Muscle of leg (tissue), 11 donors: ENCODE measurements around the gene GNG7. TPM values are rescaled to one million over a fixed set of nuclear protein-coding genes. Genes with fewer than 3 reads are reported as not detected.
"Not testable (repeated sequence)": the region's sequence is repeated elsewhere in the genome, so short reads cannot be mapped to it uniquely, and the experiment has no call there.

Experiments used
- DNase-seq: peaks from one replicate; pipeline ENCODE4 v3.0.0; 2013
- H3K27ac ChIP-seq: one replicate; pipeline ENCODE4 v1.5.1; 2013; ENCODE audit warnings: mild to moderate bottlenecking, low read length, control low read depth
- H3K27me3 ChIP-seq: one replicate; pipeline ENCODE4 v1.6.1; 2013; ENCODE audit warnings: low read length; ENCODE audit not compliant: control insufficient read depth, insufficient read depth
- H3K36me3 ChIP-seq: one replicate; pipeline ENCODE4 v1.6.1; 2013; ENCODE audit warnings: low read length; ENCODE audit not compliant: control insufficient read depth, insufficient read depth
- H3K4me1 ChIP-seq: one replicate; pipeline ENCODE4 v1.6.1; 2013; ENCODE audit warnings: low read length; ENCODE audit not compliant: control insufficient read depth, insufficient read depth
- H3K4me3 ChIP-seq: one replicate; pipeline ENCODE4 v1.5.1; 2013; ENCODE audit warnings: low read length, control low read depth
- H3K9me3 ChIP-seq: replicated peaks from 2 replicates; pipeline ENCODE4 v1.6.1; 2013; ENCODE audit warnings: low read depth, low read length; ENCODE audit not compliant: control insufficient read depth
- WGBS: methylation state at CpG from one replicate; pipeline ENCODE4 v1.1.5; 2013; ENCODE audit warnings: missing lambda C conversion rate; ENCODE audit not compliant: insufficient coverage; 5-methylcytosine and 5-hydroxymethylcytosine counted together
- polyA plus RNA-seq, 8 donors: library from polyadenylated mRNA; unstranded; fragments of 120-200 nt; gene quantifications; one replicate each; pipeline versions ENCODE4 v1.2.1 to v1.2.3, GENCODE V29; 2013; ENCODE audit warnings: inconsistent platforms in 1 of 8, low replicate concordance in 1 of 8; ENCODE audit not compliant: insufficient read length in 8 of 8, insufficient read depth in 1 of 8
- total RNA-seq: library from RNA; stranded (reverse); fragments of 120-200 nt; gene quantifications from one replicate; pipeline ENCODE4 v1.2.4, GENCODE V29; 2013

GNG7 gene
- total and polyA plus RNA-seq, 9 donors, result 0.58 to 3.1 (median 2.7) TPM

DNA sequence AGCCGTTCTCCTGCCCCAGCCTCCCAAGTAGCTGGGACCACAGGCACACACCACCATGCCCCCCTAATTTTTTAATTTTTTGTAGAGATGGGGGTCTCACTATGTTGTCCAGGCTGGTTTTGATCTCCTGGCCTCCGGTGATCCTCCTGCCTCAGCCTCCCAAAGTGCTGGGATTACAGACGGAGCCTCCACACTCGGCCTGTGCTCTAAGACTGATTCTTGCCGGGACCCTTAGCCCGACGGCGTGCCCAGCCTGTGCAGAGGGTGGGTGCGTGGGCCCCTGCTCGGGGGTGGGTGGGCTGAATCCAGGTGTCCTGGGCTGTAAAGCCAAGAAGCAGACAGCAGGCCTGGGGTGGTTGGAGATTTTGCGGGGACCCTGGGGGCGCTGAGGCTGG lies 162.2 kb downstream of the GNG7 start:
- Histone ChIP-seq H3K4me3 (no peak overlapping the region), H3K9me3 (no peaks in the 10 kb centered on the region), H3K27ac (peak overlapping the region; percentile 87), H3K27me3 (no peaks in the 10 kb centered on the region), H3K4me1 (peaks cover 43% of the 10 kb centered on the region), H3K36me3 (no peaks in the 10 kb centered on the region)
- WGBS, result 48% methylated on average over 10 of the region's 12 CpGs
- DNase-seq, result no peak

DNA sequence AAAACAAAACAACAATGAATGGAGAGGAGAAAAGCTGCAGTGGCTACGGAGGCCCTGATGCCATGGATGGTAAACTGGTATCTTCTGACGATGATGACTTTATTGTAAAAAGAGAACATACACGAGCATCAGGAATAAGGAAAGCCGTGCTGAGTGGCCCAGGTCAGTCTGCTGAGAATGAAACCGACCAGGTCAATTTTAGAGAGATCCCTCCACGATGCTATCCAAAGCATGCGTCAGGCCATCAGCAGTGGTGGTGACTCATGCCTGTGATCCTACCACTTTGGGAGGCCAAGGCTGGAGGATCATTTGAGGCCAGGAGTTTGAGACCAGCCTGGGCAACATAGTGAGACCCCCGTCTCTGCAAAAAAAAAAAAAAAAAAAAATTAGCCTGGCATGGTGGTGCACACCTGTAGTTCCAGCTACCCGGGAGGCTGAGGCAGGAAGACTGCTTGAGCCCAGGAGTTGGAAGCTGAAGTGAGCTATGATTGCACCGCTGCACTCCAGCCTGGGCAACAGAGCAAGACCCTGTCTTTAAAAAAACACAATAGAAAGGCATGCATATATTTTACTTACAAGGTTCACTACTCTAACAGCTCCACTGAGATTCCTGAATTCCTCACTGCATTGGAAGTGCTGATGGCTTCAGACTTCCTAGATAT lies 164.3 kb downstream of the GNG7 start:
- Histone ChIP-seq H3K4me3 (no peak overlapping the region), H3K36me3 (no peaks in the 10 kb centered on the region), H3K27ac (no peak overlapping the region), H3K27me3 (no peaks in the 10 kb centered on the region), H3K4me1 (peaks cover 29% of the 10 kb centered on the region), H3K9me3 (peaks cover 10% of the 10 kb centered on the region)
- 90% methylated on average over 7 of the region's 10 CpGs for WGBS
- no peak for DNase-seq

DNA sequence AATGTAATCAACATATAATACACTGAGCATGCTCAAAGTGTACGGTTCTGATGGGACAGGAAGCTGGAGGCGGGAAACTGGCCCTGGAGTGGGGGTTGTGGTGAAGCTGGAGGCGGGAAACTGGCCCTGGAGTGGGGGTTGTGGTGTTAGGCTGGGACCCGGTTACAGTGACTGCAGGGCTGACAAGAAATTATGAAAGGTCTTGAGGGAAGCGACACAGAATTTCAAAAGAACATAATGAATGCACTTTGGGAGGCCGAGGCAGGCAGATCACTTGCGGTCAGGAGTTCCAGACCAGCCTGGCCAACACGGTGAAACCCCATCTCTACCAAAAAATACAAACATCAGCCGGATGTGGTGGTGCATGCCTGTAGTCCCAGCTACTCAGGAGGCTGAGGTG lies 164.9 kb downstream of the GNG7 start:
- not testable (repeated sequence) for H3K27ac ChIP-seq, H3K4me3 ChIP-seq, DNase-seq, H3K27me3 ChIP-seq, H3K36me3 ChIP-seq
- H3K4me1 ChIP-seq, result peaks cover 23% of the 10 kb centered on the region
- 87% methylated on average over 3 of the region's 9 CpGs for WGBS
- peaks cover 11% of the 10 kb centered on the region for H3K9me3 ChIP-seq

DNA sequence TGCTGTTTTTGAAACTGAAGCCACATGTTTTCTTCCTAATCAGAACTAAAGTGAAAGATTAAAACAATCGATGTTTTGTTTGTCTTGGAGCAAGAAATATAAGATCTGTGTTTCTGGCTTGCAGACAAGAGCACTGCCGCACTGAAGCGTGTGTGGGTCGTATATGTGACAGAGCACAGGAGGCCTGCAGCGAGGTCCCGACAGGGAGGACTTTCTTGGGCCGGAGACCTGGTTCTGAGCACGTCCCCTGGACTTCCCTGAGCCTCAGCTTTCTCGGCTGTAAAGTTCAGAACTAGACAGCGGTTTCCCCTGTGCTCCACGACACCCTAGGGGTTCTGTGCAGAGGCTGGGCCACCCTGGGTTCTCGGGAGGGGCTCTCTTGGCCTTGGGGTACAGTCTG lies 166.0 kb downstream of the GNG7 start:
- no peak overlapping the region for H3K4me3 ChIP-seq
- peaks cover 14% of the 10 kb centered on the region for H3K4me1 ChIP-seq
- DNase-seq, result no peak
- 82% methylated on average over 6 of the region's 12 CpGs for WGBS
- no peaks in the 10 kb centered on the region for H3K36me3 ChIP-seq
- peaks cover 13% of the 10 kb centered on the region for H3K9me3 ChIP-seq
- H3K27ac ChIP-seq, result no peak overlapping the region
- no peaks in the 10 kb centered on the region for H3K27me3 ChIP-seq

DNA sequence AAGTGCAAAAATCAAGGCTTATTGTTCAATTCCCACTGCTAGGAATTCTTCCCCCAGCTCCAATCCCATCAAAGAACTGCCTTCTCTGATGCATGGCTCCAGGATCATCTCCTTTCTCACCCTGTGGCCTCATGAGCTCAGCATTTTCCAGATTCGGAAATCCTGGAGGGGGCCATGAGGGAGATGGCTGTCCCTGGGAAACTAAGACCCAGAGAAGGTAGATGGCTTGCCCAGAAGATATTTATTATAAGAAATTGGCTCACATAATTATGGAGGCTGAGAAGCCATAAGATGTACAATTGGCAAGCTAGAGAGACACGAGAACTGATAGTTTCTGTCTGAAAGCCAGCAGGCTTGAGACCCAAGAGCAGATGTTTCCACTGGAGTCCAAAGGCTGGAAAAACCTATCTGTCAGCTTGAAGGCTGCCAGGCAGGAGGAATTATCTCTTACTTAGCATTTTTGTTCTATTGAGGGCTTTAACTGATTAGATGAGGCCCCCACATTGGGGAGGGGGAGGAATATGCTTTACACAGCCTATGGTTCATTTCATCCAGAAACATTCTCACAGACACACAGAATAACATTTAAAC lies 168.0 kb downstream of the GNG7 start:
- no peaks in the 10 kb centered on the region for H3K36me3 ChIP-seq
- peaks cover 13% of the 10 kb centered on the region for H3K9me3 ChIP-seq
- H3K4me1 ChIP-seq, result no peaks in the 10 kb centered on the region
- DNase-seq, result peak; percentile 54
- H3K27ac ChIP-seq, result no peak overlapping the region
- no peaks in the 10 kb centered on the region for H3K27me3 ChIP-seq
- no peak overlapping the region for H3K4me3 ChIP-seq
- WGBS, result 0% methylated on average over 1 of the region's 2 CpGs

DNA sequence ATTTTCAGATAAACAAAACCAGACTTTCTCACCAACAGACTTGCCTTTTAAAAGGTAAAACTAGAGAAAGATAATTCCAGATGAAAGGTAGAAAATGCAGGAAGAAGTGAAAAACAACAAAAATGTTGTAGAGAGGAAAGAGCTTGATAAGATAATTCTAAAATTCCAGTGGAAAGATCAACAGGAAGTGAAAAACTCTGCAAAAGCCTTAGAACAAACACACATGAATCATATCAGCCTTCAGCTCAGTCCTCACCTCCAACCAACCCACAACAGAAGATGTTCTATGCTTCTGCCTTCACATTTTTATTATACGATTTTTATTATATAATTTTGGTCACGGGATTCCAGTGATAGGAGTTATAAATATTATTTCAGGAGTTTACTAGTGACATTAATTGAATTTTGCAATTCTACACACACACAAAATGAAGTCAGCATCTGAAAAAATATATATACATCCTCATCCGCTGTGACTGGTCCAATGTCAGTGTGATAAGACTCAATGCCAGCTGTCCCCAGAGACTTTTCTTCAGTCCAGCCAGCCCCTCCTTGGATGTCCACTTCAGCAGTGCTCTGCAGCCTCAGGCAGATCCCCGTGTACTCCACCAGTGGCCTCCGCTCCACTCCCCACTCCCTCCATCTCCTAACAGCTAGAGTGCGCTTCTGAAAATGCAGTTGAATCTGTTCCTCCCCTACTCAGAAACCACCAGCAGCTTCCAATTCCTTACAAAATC lies 168.6 kb downstream of the GNG7 start:
- WGBS, result 92% methylated on average over 4 of the region's 6 CpGs
- peaks cover 13% of the 10 kb centered on the region for H3K9me3 ChIP-seq
- no peaks in the 10 kb centered on the region for H3K4me1 ChIP-seq
- no peaks in the 10 kb centered on the region for H3K27me3 ChIP-seq
- DNase-seq, result no peak
- H3K27ac ChIP-seq, result no peak overlapping the region
- no peak overlapping the region for H3K4me3 ChIP-seq
- H3K36me3 ChIP-seq, result no peaks in the 10 kb centered on the region

DNA sequence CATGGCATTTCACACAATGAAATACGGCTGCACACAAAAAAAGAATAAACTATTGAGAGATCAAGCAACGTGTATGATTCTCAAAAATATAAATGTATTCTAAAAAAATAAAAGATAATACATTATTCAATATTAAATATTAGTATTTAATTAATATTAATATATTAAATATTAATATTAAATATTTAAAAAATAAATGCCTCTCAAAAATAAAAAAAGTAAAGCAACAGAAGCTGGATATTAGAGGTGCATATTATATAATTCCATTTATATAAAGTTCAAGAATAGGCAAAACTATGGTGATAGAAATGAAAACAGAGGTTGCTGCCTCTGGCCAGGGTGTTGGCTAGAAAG lies 169.4 kb downstream of the GNG7 start:
- H3K27me3 ChIP-seq, result no peaks in the 10 kb centered on the region
- no CpG with 5 or more reads among the region's 2 CpGs for WGBS
- H3K27ac ChIP-seq, result no peak overlapping the region
- no peaks in the 10 kb centered on the region for H3K4me1 ChIP-seq
- no peak overlapping the region for H3K4me3 ChIP-seq
- DNase-seq, result no peak
- H3K9me3 ChIP-seq, result peaks cover 13% of the 10 kb centered on the region
- H3K36me3 ChIP-seq, result no peaks in the 10 kb centered on the region

DNA sequence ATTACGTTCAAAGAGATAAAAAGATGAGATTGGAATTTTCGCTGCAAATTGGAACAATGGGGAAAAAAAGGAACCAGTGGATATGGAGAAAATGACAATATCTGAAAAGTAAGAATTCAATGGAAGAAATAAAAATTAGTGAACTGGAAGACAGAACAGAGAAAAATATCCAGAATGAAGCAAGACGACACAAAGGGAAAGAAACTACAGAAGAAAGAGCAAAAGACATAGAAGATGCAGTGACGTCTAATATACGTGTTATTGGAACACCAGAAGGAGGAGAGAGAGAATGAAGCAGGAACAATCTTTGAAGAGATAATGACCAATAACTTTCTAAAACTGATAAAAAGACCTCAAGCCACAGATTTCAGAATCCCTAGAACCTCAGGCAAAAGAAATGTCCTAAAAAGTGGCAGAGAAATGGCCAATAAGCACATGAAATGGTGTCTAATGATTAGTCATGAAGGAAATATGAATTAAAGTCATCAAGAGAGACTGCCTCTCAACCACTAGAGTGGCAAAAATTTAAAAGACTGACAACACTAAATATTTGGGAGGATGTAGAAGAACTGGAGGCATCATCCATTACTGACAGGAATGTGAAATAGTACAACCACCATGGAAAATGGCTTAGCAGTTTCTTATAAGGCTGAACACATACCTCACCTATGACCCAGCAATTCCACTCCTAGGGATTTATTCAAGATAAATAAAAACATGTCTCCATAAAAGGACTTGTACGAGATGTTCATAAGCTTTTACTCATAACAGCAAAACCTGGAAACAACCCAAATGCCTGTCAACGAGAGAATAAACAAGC lies 170.0 kb downstream of the GNG7 start:
- DNase-seq, result no peak
- no peaks in the 10 kb centered on the region for H3K4me1 ChIP-seq
- H3K9me3 ChIP-seq, result peaks cover 13% of the 10 kb centered on the region
- no CpG with 5 or more reads among the region's 7 CpGs for WGBS
- no peak overlapping the region for H3K4me3 ChIP-seq
- no peak overlapping the region for H3K27ac ChIP-seq
- no peaks in the 10 kb centered on the region for H3K27me3 ChIP-seq
- no peaks in the 10 kb centered on the region for H3K36me3 ChIP-seq

DNA sequence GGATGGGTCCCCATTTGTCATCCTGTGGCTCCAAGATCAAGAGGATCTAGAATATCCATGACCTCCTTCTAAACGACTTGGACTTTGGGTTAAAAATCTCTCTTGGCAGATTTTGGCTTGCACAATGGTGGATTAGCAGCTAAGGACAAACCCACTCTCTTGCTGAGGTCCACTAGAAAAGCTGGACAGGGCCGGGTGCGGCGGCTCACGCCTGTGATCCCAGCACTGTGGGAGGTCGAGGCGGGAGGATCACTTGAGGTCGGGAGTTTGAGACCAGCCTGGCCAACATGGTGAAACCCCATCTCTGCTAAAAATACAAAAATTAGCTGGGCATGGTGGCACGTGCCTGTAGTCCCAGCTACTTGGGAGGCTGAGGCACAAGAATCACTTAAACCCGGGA lies 172.6 kb downstream of the GNG7 start:
- not testable (repeated sequence) for H3K36me3 ChIP-seq, DNase-seq, H3K27me3 ChIP-seq, H3K27ac ChIP-seq, H3K4me1 ChIP-seq, H3K4me3 ChIP-seq
- WGBS, result 79% methylated on average over 6 of the region's 10 CpGs
- H3K9me3 ChIP-seq, result peaks cover 13% of the 10 kb centered on the region

DNA sequence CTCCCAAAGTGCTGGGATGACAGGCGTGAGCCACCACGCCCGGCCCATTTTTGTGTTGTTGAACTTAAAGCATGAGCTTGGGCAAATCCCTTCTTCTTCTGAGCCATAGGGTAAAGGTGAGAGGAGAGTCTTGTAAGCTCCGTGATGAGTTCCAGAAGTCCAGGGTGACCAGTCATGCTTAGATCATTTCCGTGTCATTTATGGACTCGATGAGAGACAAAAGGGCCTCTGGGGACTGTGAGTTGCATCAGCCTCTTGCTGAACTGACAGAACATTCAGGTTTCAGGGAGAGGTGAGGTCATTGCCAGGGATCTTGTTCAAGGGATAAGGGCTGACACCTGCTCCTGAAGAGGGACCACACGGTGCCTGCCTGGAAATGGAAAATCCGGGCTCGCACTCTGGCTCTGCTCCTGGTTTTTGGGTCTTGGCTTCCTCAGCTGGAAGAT lies 173.0 kb downstream of the GNG7 start:
- Histone ChIP-seq H3K36me3 (no peaks in the 10 kb centered on the region), H3K4me3 (no peak overlapping the region), H3K27ac (no peak overlapping the region), H3K4me1 (peaks cover 10% of the 10 kb centered on the region), H3K27me3 (no peaks in the 10 kb centered on the region), H3K9me3 (peaks cover 9% of the 10 kb centered on the region)
- DNase-seq, result no peak
- 64% methylated on average over 9 of the region's 9 CpGs for WGBS
